Esophagus squamous epithelium (tissue), 5 donors: Measurements from ENCODE around the gene CRYGB. TPM values are rescaled to one million over a fixed set of nuclear protein-coding genes. Genes with fewer than 3 reads are reported as not detected.

Experiments
- DNase-seq: peaks from one replicate; lab custom pipeline; 2025; lab: John Stamatoyannopoulos, UW
- H3K27ac ChIP-seq, 4 donors: fragments of 200-600 bp; sonication (generic); one replicate each; pipeline ENCODE4 v1.5.1; 2016 to 2019; ENCODE audit warnings: mild to moderate bottlenecking in 1 of 4
- H3K27me3 ChIP-seq, 4 donors: fragments of 200-600 bp; sonication (generic); 1 replicate in 3 of 4; 2 replicates in 1 of 4; pipeline versions ENCODE4 v1.5.1 to v1.6.0; 2017 to 2021; ENCODE audit warnings: antibody characterized with exemption in 1 of 4
- H3K36me3 ChIP-seq, 3 donors: fragments of 200-600 bp; sonication (generic); one replicate each; pipeline ENCODE4 v1.5.1; 2016 to 2019
- H3K4me1 ChIP-seq, 3 donors: fragments of 200-600 bp; sonication (generic); one replicate each; pipeline ENCODE4 v1.5.1; 2017 to 2019
- H3K4me3 ChIP-seq, 4 donors: fragments of 200-600 bp; sonication (generic); 1 replicate in 3 of 4; 2 replicates in 1 of 4; pipeline ENCODE4 v1.5.1; 2016 to 2019; ENCODE audit warnings: mild to moderate bottlenecking in 2 of 4, moderate library complexity in 1 of 4
- H3K9me3 ChIP-seq, 3 donors: fragments of 200-600 bp; sonication (generic); one replicate each; pipeline ENCODE4 v1.5.1; 2016 to 2019
- POLR2A ChIP-seq, 4 donors: fragments of 450-650 bp; IDR thresholded peaks; one replicate each; pipeline ENCODE4 v1.6.1; 2017; ENCODE audit warnings: antibody characterized with exemption in 4 of 4, mild to moderate bottlenecking in 4 of 4, moderate library complexity in 3 of 4
- WGBS, 2 donors: methylation state at CpG; one replicate each; pipeline ENCODE4 v1.1.5; 2018; 5-methylcytosine and 5-hydroxymethylcytosine counted together
- intact Hi-C: fragments of 100-400 bp; cut with DNase I; formaldehyde crosslinking; loops from one replicate; pipeline ENCODE4 v1.15.0; 2022
- total RNA-seq, 4 donors: library from RNA; depleted of rRNA; stranded (reverse); fragments of >200 nt; gene quantifications; one replicate each; pipeline ENCODE4 v1.1.0, GENCODE V29; 2016
- TF ChIP-seq, protein P1 (sequence below), 6 experiments: fragments of 450-650 bp in 4 of 6; fragments of 200-600 bp in 2 of 6; sonication (generic) in 2 of 6; IDR thresholded peaks; one replicate each; pipeline ENCODE4 v1.5.1; 2016 to 2019; ENCODE audit warnings: antibody characterized with exemption in 6 of 6, mild to moderate bottlenecking in 4 of 6, moderate library complexity in 4 of 6
- donor health status: DM: yes; HTN: yes; CAD: no.

Gene CRYGB
- total RNA-seq, 4 donors from 2014 or later = not detected

- intact Hi-C loops = no loop called here
- no peaks in the 10 kb centered on the region for H3K4me1 ChIP-seq
- WGBS, 2 donors = 87 to 93% methylated on average over 1 of the region's 1 CpG
- TF ChIP-seq, protein P1, sequence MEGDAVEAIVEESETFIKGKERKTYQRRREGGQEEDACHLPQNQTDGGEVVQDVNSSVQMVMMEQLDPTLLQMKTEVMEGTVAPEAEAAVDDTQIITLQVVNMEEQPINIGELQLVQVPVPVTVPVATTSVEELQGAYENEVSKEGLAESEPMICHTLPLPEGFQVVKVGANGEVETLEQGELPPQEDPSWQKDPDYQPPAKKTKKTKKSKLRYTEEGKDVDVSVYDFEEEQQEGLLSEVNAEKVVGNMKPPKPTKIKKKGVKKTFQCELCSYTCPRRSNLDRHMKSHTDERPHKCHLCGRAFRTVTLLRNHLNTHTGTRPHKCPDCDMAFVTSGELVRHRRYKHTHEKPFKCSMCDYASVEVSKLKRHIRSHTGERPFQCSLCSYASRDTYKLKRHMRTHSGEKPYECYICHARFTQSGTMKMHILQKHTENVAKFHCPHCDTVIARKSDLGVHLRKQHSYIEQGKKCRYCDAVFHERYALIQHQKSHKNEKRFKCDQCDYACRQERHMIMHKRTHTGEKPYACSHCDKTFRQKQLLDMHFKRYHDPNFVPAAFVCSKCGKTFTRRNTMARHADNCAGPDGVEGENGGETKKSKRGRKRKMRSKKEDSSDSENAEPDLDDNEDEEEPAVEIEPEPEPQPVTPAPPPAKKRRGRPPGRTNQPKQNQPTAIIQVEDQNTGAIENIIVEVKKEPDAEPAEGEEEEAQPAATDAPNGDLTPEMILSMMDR (IDR thresholded peaks at IDR 0.05) = no peak
- no peak for TF ChIP-seq POLR2A (IDR thresholded peaks at IDR 0.05)
- no peak for DNase-seq
- H3K9me3 ChIP-seq = peaks cover 0 to 9% (median 0%) of the 10 kb centered on the region in 3 donors
- H3K36me3 ChIP-seq = no peaks in the 10 kb centered on the region
- H3K27ac ChIP-seq = no peak overlapping the region
- peaks cover 0 to 12% (median 0%) of the 10 kb centered on the region in 4 donors for H3K27me3 ChIP-seq
- no peak overlapping the region for H3K4me3 ChIP-seq
These were observed 5.0 kb upstream of the CRYGB start for GRCh38 chr2:208150956-208151355.

- H3K4me3 ChIP-seq = no peak overlapping the region
- intact Hi-C loops = no loop called here
These were observed 4.1 kb upstream of the CRYGB start for GRCh38 chr2:208150094-208150493.

DNA sequence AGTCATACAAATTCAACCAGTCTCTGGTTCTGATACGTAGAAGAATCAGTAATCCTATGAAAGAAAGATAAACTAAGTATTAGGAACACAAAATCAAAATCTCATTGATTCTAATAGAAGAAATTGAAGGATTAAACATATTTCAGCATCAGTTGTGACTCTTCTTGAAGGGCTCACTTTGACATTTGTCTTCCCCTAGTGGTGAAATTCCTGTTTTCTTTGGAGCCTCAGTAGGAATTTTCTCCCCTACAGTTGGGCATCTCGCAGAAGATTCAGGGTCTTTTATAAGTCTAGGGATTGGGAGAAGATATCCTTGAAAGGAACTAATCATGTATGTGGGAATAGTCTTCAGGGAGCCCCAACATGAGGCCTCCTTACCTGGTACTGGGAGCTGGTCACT is 2.8 kb upstream of the CRYGB start:
- H3K4me3 ChIP-seq = no peak overlapping the region
- intact Hi-C loops = no loop called here
- 75 to 77% methylated on average over 2 of the region's 2 CpGs for WGBS, 2 donors

More at GRCh38 chr2:208150094-208150493, 4.1 kb upstream of the CRYGB start:
- Histone ChIP-seq H3K27me3 (peaks cover 0 to 15% (median 0%) of the 10 kb centered on the region in 4 donors), H3K4me1 (no peaks in the 10 kb centered on the region), H3K27ac (no peak overlapping the region), H3K9me3 (peaks cover 0 to 9% (median 0%) of the 10 kb centered on the region in 3 donors), H3K36me3 (no peaks in the 10 kb centered on the region)
- no peak for DNase-seq
- no peak for TF ChIP-seq POLR2A (IDR thresholded peaks at IDR 0.05)
- TF ChIP-seq, protein P1 (IDR thresholded peaks at IDR 0.05) = no peak

GRCh38 chr2:208147759-208148158 is 1.8 kb upstream of the CRYGB start:
- DNase-seq = no peak
- Histone ChIP-seq H3K4me3 (no peak overlapping the region), H3K4me1 (peaks cover 0 to 2% (median 0%) of the 10 kb centered on the region in 3 donors), H3K27me3 (peaks cover 0 to 15% (median 0%) of the 10 kb centered on the region in 4 donors), H3K36me3 (no peaks in the 10 kb centered on the region), H3K27ac (no peak overlapping the region), H3K9me3 (peaks cover 0 to 9% (median 0%) of the 10 kb centered on the region in 3 donors)
- intact Hi-C loops = no loop called here
- no peak for TF ChIP-seq POLR2A (IDR thresholded peaks at IDR 0.05)
- TF ChIP-seq, protein P1 (IDR thresholded peaks at IDR 0.05) = no peak
- WGBS, 2 donors = 68 to 69% methylated on average over 2 to 3 of the region's 3 CpGs

More for the DNA sequence above, 2.8 kb upstream of the CRYGB start:
- no peak overlapping the region for H3K27ac ChIP-seq
- H3K27me3 ChIP-seq = peaks cover 0 to 15% (median 0%) of the 10 kb centered on the region in 4 donors
- TF ChIP-seq, protein P1 (IDR thresholded peaks at IDR 0.05) = no peak
- TF ChIP-seq POLR2A (IDR thresholded peaks at IDR 0.05) = no peak
- H3K4me1 ChIP-seq = no peaks in the 10 kb centered on the region
- no peaks in the 10 kb centered on the region for H3K36me3 ChIP-seq
- H3K9me3 ChIP-seq = peaks cover 0 to 9% (median 0%) of the 10 kb centered on the region in 3 donors
- DNase-seq = no peak

- Histone ChIP-seq H3K36me3 (no peaks in the 10 kb centered on the region), H3K27ac (no peak overlapping the region), H3K9me3 (peaks cover 0 to 9% (median 0%) of the 10 kb centered on the region in 3 donors), H3K27me3 (peaks cover 0 to 15% (median 0%) of the 10 kb centered on the region in 4 donors), H3K4me3 (no peak overlapping the region), H3K4me1 (peaks cover 0 to 9% (median 0%) of the 10 kb centered on the region in 3 donors)
- intact Hi-C loops = no loop called here
- no peak for DNase-seq
- TF ChIP-seq, protein P1 (IDR thresholded peaks at IDR 0.05) = no peak
- no peak for TF ChIP-seq POLR2A (IDR thresholded peaks at IDR 0.05)
These were observed 1.1 kb upstream of the CRYGB start for GRCh38 chr2:208147008-208147407.
